Esophagus squamous epithelium (tissue), 4 donors: Measurements from ENCODE around the gene EIF5A.

Experiments used
- POLR2A ChIP-seq, 4 donors: fragments of 450-650 bp; IDR thresholded peaks; one replicate each; pipeline ENCODE4 v1.6.1; 2017; ENCODE audit warnings: antibody characterized with exemption in 4 of 4, mild to moderate bottlenecking in 4 of 4, moderate library complexity in 3 of 4
- TF ChIP-seq, protein P1 (sequence below), 6 experiments: fragments of 450-650 bp in 4 of 6; fragments of 200-600 bp in 2 of 6; sonication (generic) in 2 of 6; IDR thresholded peaks; one replicate each; pipeline ENCODE4 v1.5.1; 2016 to 2019; ENCODE audit warnings: antibody characterized with exemption in 6 of 6, mild to moderate bottlenecking in 4 of 6, moderate library complexity in 4 of 6

DNA sequence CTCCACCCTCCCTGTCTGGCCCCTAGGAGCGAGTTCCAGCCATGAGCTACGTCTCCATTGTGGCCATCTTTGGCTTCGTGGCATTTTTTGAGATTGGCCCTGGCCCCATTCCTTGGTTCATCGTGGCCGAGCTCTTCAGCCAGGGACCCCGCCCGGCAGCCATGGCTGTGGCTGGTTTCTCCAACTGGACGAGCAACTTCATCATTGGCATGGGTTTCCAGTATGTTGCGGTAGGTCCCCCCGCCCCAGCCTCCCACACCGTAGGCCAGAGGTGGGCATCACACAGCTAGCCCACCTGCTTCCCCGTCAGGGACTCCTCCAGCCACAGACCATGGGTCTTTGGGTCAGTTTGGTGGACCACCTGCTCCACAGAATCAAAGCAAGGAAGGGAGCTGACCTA is 21.7 kb upstream of the EIF5A start:
- TF ChIP-seq, protein P1, sequence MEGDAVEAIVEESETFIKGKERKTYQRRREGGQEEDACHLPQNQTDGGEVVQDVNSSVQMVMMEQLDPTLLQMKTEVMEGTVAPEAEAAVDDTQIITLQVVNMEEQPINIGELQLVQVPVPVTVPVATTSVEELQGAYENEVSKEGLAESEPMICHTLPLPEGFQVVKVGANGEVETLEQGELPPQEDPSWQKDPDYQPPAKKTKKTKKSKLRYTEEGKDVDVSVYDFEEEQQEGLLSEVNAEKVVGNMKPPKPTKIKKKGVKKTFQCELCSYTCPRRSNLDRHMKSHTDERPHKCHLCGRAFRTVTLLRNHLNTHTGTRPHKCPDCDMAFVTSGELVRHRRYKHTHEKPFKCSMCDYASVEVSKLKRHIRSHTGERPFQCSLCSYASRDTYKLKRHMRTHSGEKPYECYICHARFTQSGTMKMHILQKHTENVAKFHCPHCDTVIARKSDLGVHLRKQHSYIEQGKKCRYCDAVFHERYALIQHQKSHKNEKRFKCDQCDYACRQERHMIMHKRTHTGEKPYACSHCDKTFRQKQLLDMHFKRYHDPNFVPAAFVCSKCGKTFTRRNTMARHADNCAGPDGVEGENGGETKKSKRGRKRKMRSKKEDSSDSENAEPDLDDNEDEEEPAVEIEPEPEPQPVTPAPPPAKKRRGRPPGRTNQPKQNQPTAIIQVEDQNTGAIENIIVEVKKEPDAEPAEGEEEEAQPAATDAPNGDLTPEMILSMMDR (IDR thresholded peaks at IDR 0.05) = no peak
- no peak for TF ChIP-seq POLR2A (IDR thresholded peaks at IDR 0.05)
